Hepatocyte (in vitro differentiated cells): Measurements from ENCODE around the gene FGF8. TPM values are rescaled to one million over a fixed set of nuclear protein-coding genes. Genes with fewer than 3 reads are reported as not detected.

ENCODE experiments used
- DNase-seq: peaks from one replicate; pipeline ENCODE4 v3.0.0-alpha.2; 2016; ENCODE audit warnings: low spot score
- H2AFZ ChIP-seq: fragments of 200-600 bp; sonication (generic); 2 replicates; pipeline ENCODE4 v1.6.0; 2016; ENCODE audit warnings: antibody characterized with exemption, mild to moderate bottlenecking
- H3K27ac ChIP-seq: fragments of 200-600 bp; sonication (generic); 2 replicates; pipeline ENCODE4 v1.5.1; 2016; ENCODE audit warnings: mild to moderate bottlenecking
- H3K27me3 ChIP-seq: fragments of 200-600 bp; sonication (generic); 2 replicates; pipeline ENCODE4 v1.6.1; 2016
- H3K36me3 ChIP-seq: fragments of 200-600 bp; sonication (generic); replicated peaks from 2 replicates; pipeline ENCODE4 v1.5.1; 2016; ENCODE audit warnings: low read depth; ENCODE audit not compliant: insufficient read depth
- H3K4me1 ChIP-seq: fragments of 200-600 bp; sonication (generic); 2 replicates; pipeline ENCODE4 v1.5.1; 2016; ENCODE audit warnings: mild to moderate bottlenecking, moderate library complexity; ENCODE audit not compliant: insufficient read depth
- H3K4me2 ChIP-seq: fragments of 200-600 bp; sonication (generic); 2 replicates; pipeline ENCODE4 v1.6.0; 2016
- H3K4me3 ChIP-seq: fragments of 200-600 bp; sonication (generic); 2 replicates; pipeline ENCODE4 v1.5.1; 2016; ENCODE audit warnings: mild to moderate bottlenecking
- H3K79me2 ChIP-seq: fragments of 200-600 bp; sonication (generic); 2 replicates; pipeline ENCODE4 v1.6.0; 2017; ENCODE audit warnings: mild to moderate bottlenecking
- H3K9me2 ChIP-seq: fragments of 200-600 bp; sonication (generic); replicated peaks from 2 replicates; pipeline ENCODE4 v1.6.0; 2017; ENCODE audit warnings: mild to moderate bottlenecking; ENCODE audit not compliant: insufficient read depth
- H3K9me3 ChIP-seq: fragments of 200-600 bp; sonication (generic); 2 replicates; pipeline ENCODE4 v1.5.1; 2016; ENCODE audit warnings: low read depth, mild to moderate bottlenecking
- H4K20me1 ChIP-seq: fragments of 200-600 bp; sonication (generic); 2 replicates; pipeline ENCODE4 v1.6.0; 2016; ENCODE audit warnings: mild to moderate bottlenecking; ENCODE audit not compliant: insufficient read depth, poor library complexity, severe bottlenecking
- EZH2 ChIP-seq: fragments of 200-600 bp; sonication (generic); IDR thresholded peaks from 2 replicates; pipeline ENCODE4 v1.6.1; 2016; ENCODE audit warnings: antibody characterized with exemption, mild to moderate bottlenecking, borderline replicate concordance
- EZH2phosphoT487 ChIP-seq: fragments of 200-600 bp; sonication (generic); IDR thresholded peaks from one replicate; pipeline ENCODE4 v1.6.1; 2018; ENCODE audit warnings: antibody characterized with exemption, mild to moderate bottlenecking, low read depth, moderate library complexity; ENCODE audit not compliant: unreplicated experiment, severe bottlenecking
- WGBS: methylation state at CpG from one replicate; pipeline ENCODE4 v1.1.6; 2016; ENCODE audit warnings: low lambda C conversion rate; ENCODE audit errors: missing lambda C conversion rate; 5-methylcytosine and 5-hydroxymethylcytosine counted together
- polyA plus RNA-seq: library from polyadenylated mRNA; unstranded; fragments of >200 nt; fragmentation: Nextera tagmentation; extraction: Ambion mirVana; gene quantifications from 2 replicates; pipeline ENCODE4 v1.2.1, GENCODE V29; 2016
- total RNA-seq: library from RNA; depleted of rRNA; stranded (reverse); fragments of >200 nt; gene quantifications from 2 replicates; pipeline ENCODE4 v1.2.3, GENCODE V29; 2014
- TF ChIP-seq, protein P1 (sequence below): fragments of 200-600 bp; sonication (generic); IDR thresholded peaks from 2 replicates; pipeline ENCODE4 v1.5.1; 2016; ENCODE audit warnings: antibody characterized with exemption, mild to moderate bottlenecking; ENCODE audit not compliant: poor library complexity

Gene FGF8
- total and polyA plus RNA-seq, 2 experiments from 2014 or later: not detected

- TF ChIP-seq, protein P1, sequence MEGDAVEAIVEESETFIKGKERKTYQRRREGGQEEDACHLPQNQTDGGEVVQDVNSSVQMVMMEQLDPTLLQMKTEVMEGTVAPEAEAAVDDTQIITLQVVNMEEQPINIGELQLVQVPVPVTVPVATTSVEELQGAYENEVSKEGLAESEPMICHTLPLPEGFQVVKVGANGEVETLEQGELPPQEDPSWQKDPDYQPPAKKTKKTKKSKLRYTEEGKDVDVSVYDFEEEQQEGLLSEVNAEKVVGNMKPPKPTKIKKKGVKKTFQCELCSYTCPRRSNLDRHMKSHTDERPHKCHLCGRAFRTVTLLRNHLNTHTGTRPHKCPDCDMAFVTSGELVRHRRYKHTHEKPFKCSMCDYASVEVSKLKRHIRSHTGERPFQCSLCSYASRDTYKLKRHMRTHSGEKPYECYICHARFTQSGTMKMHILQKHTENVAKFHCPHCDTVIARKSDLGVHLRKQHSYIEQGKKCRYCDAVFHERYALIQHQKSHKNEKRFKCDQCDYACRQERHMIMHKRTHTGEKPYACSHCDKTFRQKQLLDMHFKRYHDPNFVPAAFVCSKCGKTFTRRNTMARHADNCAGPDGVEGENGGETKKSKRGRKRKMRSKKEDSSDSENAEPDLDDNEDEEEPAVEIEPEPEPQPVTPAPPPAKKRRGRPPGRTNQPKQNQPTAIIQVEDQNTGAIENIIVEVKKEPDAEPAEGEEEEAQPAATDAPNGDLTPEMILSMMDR: no peak
- no peak for TF ChIP-seq EZH2phosphoT487
- no peak for TF ChIP-seq EZH2
- H3K9me2 ChIP-seq: no peaks in the 10 kb centered on the region
- no peak for DNase-seq
- no peak overlapping the region for H3K27ac ChIP-seq
- H3K9me3 ChIP-seq: no peaks in the 10 kb centered on the region
- WGBS: 94% methylated on average over 8 of the region's 8 CpGs
- H4K20me1 ChIP-seq: no peaks in the 10 kb centered on the region
- no peaks in the 10 kb centered on the region for H3K79me2 ChIP-seq
- no peak overlapping the region for H3K4me2 ChIP-seq
- H3K36me3 ChIP-seq: no peaks in the 10 kb centered on the region
- H2AFZ ChIP-seq: no peak overlapping the region
- H3K4me3 ChIP-seq: no peak overlapping the region
- H3K4me1 ChIP-seq: no peaks in the 10 kb centered on the region
- peaks cover 65% of the 10 kb centered on the region for H3K27me3 ChIP-seq
Measured at GRCh38 chr10:101768791-101769170, 7.1 kb downstream of the FGF8 start.

GRCh38 chr10:101767966-101768790 is 7.7 kb downstream of the FGF8 start:
- no peaks in the 10 kb centered on the region for H3K9me3 ChIP-seq
- 72% methylated on average over 14 of the region's 14 CpGs for WGBS
- no peaks in the 10 kb centered on the region for H3K79me2 ChIP-seq
- H3K27ac ChIP-seq: no peak overlapping the region
- DNase-seq: no peak
- peaks cover 59% of the 10 kb centered on the region for H3K27me3 ChIP-seq
- no peaks in the 10 kb centered on the region for H3K9me2 ChIP-seq
- no peaks in the 10 kb centered on the region for H3K4me1 ChIP-seq
- no peaks in the 10 kb centered on the region for H3K36me3 ChIP-seq
- no peak overlapping the region for H3K4me3 ChIP-seq
- no peaks in the 10 kb centered on the region for H4K20me1 ChIP-seq
- no peak overlapping the region for H2AFZ ChIP-seq
- no peak overlapping the region for H3K4me2 ChIP-seq
- TF ChIP-seq EZH2phosphoT487 (no peak), EZH2 (no peak)
- TF ChIP-seq, protein P1: no peak

GRCh38 chr10:101767600-101767945 is 8.3 kb downstream of the FGF8 start:
- Histone ChIP-seq H2AFZ (no peak overlapping the region), H3K27me3 (peaks cover 53% of the 10 kb centered on the region), H3K9me3 (no peaks in the 10 kb centered on the region), H3K9me2 (no peaks in the 10 kb centered on the region), H4K20me1 (no peaks in the 10 kb centered on the region), H3K79me2 (no peaks in the 10 kb centered on the region), H3K4me1 (no peaks in the 10 kb centered on the region), H3K4me2 (no peak overlapping the region), H3K27ac (no peak overlapping the region), H3K36me3 (no peaks in the 10 kb centered on the region), H3K4me3 (no peak overlapping the region)
- WGBS: 30% methylated on average over 6 of the region's 6 CpGs
- TF ChIP-seq EZH2phosphoT487 (no peak), EZH2 (no peak)
- TF ChIP-seq, protein P1: no peak
- DNase-seq: no peak
